Measurements from ENCODE around the gene CNP. TPM values are rescaled to one million over a fixed set of nuclear protein-coding genes. Genes with fewer than 3 reads are reported as not detected.

CNP gene
- total and polyA plus RNA-seq, 12 donors: 17.2 to 42.7 (median 25.3) TPM

DNA sequence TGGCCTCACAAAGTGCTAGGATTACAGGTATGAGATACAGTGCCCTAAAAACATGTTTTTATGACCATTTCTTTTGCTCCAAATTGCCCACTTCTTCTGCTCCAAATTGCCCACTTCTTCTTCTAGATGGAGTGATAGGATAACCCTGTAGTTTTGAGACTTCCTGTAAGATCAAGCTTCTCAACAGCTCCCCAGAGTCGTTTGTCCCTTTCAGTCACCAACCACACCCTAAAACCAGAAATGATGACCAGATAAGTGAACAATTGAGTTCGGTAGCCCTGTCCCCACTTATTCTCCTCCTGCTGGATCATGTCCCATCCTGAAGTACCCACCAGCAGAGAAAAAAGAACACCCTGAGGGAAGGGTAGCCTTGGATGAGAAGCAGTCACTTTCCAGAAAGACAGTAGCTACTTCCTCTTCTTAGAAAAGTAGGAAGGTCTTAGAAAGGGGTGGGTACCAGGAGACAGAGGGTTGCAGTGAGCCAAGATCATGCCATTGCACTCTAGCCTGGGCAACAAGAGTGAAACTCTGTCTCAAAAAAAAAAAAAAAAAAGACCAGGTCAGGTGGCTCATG, 33.7 kb upstream of the CNP start:
- H3K27ac ChIP-seq: peak overlapping the region in 1 of 10 donors; percentile 50
- no peak overlapping the region for H3K4me3 ChIP-seq
- 31 to 35% methylated on average over 2 of the region's 2 CpGs for WGBS, 2 donors
- no peaks in the 10 kb centered on the region for H3K27me3 ChIP-seq
- TF ChIP-seq, protein P1, sequence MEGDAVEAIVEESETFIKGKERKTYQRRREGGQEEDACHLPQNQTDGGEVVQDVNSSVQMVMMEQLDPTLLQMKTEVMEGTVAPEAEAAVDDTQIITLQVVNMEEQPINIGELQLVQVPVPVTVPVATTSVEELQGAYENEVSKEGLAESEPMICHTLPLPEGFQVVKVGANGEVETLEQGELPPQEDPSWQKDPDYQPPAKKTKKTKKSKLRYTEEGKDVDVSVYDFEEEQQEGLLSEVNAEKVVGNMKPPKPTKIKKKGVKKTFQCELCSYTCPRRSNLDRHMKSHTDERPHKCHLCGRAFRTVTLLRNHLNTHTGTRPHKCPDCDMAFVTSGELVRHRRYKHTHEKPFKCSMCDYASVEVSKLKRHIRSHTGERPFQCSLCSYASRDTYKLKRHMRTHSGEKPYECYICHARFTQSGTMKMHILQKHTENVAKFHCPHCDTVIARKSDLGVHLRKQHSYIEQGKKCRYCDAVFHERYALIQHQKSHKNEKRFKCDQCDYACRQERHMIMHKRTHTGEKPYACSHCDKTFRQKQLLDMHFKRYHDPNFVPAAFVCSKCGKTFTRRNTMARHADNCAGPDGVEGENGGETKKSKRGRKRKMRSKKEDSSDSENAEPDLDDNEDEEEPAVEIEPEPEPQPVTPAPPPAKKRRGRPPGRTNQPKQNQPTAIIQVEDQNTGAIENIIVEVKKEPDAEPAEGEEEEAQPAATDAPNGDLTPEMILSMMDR (IDR thresholded peaks at IDR 0.05): no peak
- H3K9me3 ChIP-seq: no peaks in the 10 kb centered on the region
- DNase-seq: no peak
- intact Hi-C loops (cut with DNase I): no loop called here
- H3K36me3 ChIP-seq: peaks cover 0 to 11% (median 0%) of the 10 kb centered on the region in 9 donors
- no peak for ATAC-seq
- H3K4me1 ChIP-seq: peaks cover 0 to 30% (median 7%) of the 10 kb centered on the region in 9 donors

DNA sequence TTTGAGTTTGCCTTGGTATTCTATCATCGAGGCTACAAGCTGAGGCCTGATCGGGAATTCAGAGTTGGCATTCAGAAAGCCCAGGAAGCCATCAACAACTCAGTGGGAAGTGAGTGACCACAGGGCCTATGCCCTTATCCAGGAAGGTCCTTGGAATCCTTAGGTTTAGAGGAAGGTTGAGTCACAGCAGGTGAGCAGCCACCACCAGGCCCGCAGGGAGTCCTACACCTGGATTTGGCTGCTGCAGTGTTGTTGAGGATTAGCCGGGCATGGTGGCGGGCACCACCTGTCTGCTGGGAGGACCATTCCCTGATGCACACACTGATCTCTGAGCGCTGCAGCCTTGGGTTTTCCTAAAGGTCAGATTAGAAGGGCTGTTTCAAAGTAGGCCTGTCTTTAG, 31.0 kb upstream of the CNP start:
- Histone ChIP-seq H3K9me3 (no peaks in the 10 kb centered on the region), H3K27me3 (no peaks in the 10 kb centered on the region), H3K4me1 (peaks cover 0 to 19% (median 8%) of the 10 kb centered on the region in 9 donors), H3K27ac (no peak overlapping the region), H3K4me3 (no peak overlapping the region), H3K36me3 (peaks cover 0 to 11% (median 0%) of the 10 kb centered on the region in 9 donors)
- ATAC-seq (no peak), DNase-seq (no peak)
- TF ChIP-seq, protein P1 (IDR thresholded peaks at IDR 0.05): no peak
- intact Hi-C loops (cut with DNase I): no loop called here
- 92 to 98% methylated on average over 6 of the region's 6 CpGs for WGBS, 2 donors

DNA sequence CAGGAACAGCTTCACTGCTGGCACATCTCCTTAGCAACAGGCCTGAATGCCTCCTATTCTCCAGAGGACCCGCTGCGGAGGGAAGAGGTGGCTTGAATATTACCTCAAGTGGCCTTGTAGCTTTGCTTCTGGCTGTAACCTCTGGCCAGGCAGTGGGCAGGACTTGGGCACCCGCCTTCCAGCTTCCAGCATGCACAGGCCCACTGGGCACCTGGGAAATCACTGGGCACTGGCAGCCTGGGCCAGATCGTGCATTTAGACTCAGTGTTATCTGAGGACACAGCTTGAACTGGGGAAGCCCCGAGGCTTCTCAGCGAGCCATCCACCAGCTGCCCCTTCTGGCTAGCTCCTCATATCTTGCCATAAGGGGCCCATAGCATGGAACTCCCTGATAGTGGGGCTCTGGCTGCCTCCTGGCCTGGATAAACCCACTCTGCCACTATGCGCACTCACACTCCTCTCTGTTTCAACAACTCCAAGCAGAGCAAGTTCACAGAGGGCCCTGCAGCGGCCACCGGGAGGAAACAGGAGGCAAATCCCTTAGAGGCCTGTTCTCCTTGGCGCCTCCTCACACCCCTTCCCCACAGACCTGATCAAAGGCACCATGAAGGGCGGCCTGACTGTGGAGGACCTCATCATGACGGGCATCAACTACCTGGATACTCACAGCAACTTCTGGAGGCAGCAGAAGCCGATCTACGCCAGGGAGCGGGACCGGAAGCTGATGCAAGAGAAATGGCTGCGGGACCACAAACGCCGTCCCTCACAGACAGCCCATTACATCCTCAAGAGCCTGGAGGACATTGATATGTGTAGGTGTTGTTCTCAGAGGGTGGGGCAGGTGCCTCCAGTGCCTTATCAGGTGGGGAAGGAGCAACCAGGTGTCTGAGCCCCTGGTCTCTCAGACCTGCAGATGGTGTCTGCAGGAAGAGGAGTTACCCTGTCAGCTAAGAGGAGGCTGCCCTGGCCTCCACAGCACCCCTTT, 28.3 kb upstream of the CNP start:
- H3K4me1 ChIP-seq: peaks cover 0 to 13% (median 5%) of the 10 kb centered on the region in 9 donors
- intact Hi-C loops (cut with DNase I): no loop called here
- peaks cover 0 to 11% (median 0%) of the 10 kb centered on the region in 9 donors for H3K36me3 ChIP-seq
- H3K4me3 ChIP-seq: no peak overlapping the region
- H3K27me3 ChIP-seq: no peaks in the 10 kb centered on the region
- WGBS, 2 donors: 76 to 81% methylated on average over 19 of the region's 19 CpGs
- peak; percentile 59 to 62 for DNase-seq
- ATAC-seq: peak; percentile 85 to 94 (median 88)
- peak overlapping the region in 8 of 10 donors; percentile 19 to 81 (median 56) for H3K27ac ChIP-seq
- no peaks in the 10 kb centered on the region for H3K9me3 ChIP-seq
- TF ChIP-seq, protein P1 (IDR thresholded peaks at IDR 0.05): no peak

DNA sequence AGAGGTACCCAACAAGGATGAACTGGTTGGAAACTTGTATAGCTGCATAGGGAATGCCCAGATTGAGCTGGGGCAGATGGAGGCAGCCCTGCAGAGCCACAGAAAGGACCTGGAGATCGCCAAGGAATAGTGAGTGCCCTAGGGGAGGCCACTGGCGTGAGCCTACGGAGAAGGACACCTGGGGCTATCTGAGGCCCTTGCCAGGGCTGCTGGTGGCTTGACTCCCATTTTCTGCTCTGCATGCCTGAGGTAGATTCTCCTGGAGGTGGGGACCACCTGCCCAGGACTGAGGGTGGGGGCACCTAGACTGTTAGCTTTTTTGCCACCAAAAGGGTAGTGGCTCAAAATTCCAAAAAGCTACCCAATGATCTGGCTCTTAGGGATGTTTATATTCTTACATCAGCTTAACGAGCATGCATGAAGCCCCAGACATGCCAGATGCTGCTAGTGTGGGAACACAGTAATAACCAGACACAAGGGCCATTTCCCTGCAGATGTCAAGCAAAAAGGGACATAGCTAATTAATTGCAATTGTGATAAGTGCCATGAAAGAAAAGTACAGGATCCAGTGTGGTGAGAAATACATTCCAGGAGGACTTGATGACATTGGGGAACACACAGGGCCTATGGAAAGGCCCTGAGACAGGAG, 27.4 kb upstream of the CNP start:
- 79 to 86% methylated on average over 4 of the region's 4 CpGs for WGBS, 2 donors
- H3K27me3 ChIP-seq: no peaks in the 10 kb centered on the region
- no peaks in the 10 kb centered on the region for H3K9me3 ChIP-seq
- no peak for DNase-seq
- H3K4me3 ChIP-seq: no peak overlapping the region
- ATAC-seq: no peak
- TF ChIP-seq, protein P1 (IDR thresholded peaks at IDR 0.05): no peak
- no peak overlapping the region for H3K27ac ChIP-seq
- intact Hi-C loops (cut with DNase I): no loop called here
- peaks cover 0 to 11% (median 0%) of the 10 kb centered on the region in 9 donors for H3K36me3 ChIP-seq
- H3K4me1 ChIP-seq: peaks cover 0 to 13% (median 5%) of the 10 kb centered on the region in 9 donors

All from heart right ventricle (tissue), 16 donors.